GM18498 (cell line): ENCODE results near the gene NUMA1.

Experiments used
- ATAC-seq: cut with Tn5 transposase; IDR thresholded peaks from one replicate; pipeline ENCODE4 v1.9.1; 2021; ENCODE audit warnings: mild to moderate bottlenecking, moderate library complexity; ENCODE audit not compliant: unreplicated experiment

The NUMA1 gene

GRCh38 chr11:72066855-72067254, 13.5 kb downstream of the NUMA1 start:
- ATAC-seq: no peak

GRCh38 chr11:72061739-72062396, 18.5 kb downstream of the NUMA1 start:
- no peak for ATAC-seq

- ATAC-seq: no peak
These were observed 21.8 kb downstream of the NUMA1 start for GRCh38 chr11:72058416-72059034.

GRCh38 chr11:72048766-72049460, 31.4 kb downstream of the NUMA1 start:
- ATAC-seq: no peak

GRCh38 chr11:72045849-72046248, 34.5 kb downstream of the NUMA1 start:
- no peak for ATAC-seq

- no peak for ATAC-seq
These were observed 38.1 kb downstream of the NUMA1 start for GRCh38 chr11:72042064-72042745.

GRCh38 chr11:72041364-72042063, 38.8 kb downstream of the NUMA1 start:
- ATAC-seq: no peak

GRCh38 chr11:72040491-72041363, 39.6 kb downstream of the NUMA1 start:
- no peak for ATAC-seq

GRCh38 chr11:72039856-72040401, 40.4 kb downstream of the NUMA1 start:
- no peak for ATAC-seq

GRCh38 chr11:72039031-72039855, 41.1 kb downstream of the NUMA1 start:
- no peak for ATAC-seq

- no peak for ATAC-seq
These were observed 41.9 kb downstream of the NUMA1 start for GRCh38 chr11:72038491-72038890.

- no peak for ATAC-seq
These were observed 42.6 kb downstream of the NUMA1 start for GRCh38 chr11:72037554-72038311.

GRCh38 chr11:72036687-72037086, 43.7 kb downstream of the NUMA1 start:
- ATAC-seq: no peak

GRCh38 chr11:72030472-72031045, 49.8 kb downstream of the NUMA1 start:
- no peak for ATAC-seq

GRCh38 chr11:72026090-72026489, 54.3 kb downstream of the NUMA1 start:
- ATAC-seq: no peak

GRCh38 chr11:72024069-72024754, 56.1 kb downstream of the NUMA1 start:
- no peak for ATAC-seq

GRCh38 chr11:72023335-72023734, 57.0 kb downstream of the NUMA1 start:
- ATAC-seq: no peak
